Measurements from ENCODE around the gene SCNN1G.

SCNN1G gene

DNA sequence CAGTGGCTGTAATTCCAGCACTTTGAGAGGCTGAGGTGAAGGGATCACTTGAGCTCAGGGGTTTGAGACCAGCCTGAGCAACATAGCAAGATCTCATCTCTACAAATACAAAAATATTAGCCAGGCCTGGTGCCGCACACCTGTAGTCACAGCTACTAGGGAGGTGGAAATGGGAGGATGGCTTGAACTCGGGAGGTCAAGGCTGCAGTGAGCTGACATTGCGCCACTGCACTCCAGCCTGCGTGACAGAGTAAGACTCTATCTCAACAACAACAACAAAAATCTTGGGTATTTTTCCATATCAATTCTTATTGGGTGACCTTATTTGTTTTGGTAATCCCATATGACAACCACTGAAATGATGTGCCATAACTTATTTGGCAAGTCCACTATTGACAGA lies 52.6 kb downstream of the SCNN1G start:
- no peak for ATAC-seq
- TF ChIP-seq OSR1 (CRISPR knock-in tag; IDR thresholded peaks at IDR 0.05) (no peak), ISL1 (CRISPR knock-in tag; IDR thresholded peaks at IDR 0.05) (no peak), ZFP30 (CRISPR knock-in tag; IDR thresholded peaks at IDR 0.05) (no peak), PPARA (CRISPR knock-in tag; IDR thresholded peaks at IDR 0.05; ENCODE audit: borderline replicate concordance) (no peak), ZNF8 (CRISPR knock-in tag; IDR thresholded peaks at IDR 0.05) (no peak), RARB (CRISPR knock-in tag; IDR thresholded peaks at IDR 0.05) (no peak), TOX (CRISPR knock-in tag; IDR thresholded peaks at IDR 0.05; ENCODE audit: borderline replicate concordance) (no peak), BACH2 (CRISPR knock-in tag; IDR thresholded peaks at IDR 0.05; ENCODE audit: borderline replicate concordance) (no peak), ESRRG (CRISPR knock-in tag; IDR thresholded peaks at IDR 0.05) (no peak), ZNF70 (CRISPR knock-in tag; IDR thresholded peaks at IDR 0.05) (no peak), ARNTL (CRISPR knock-in tag; IDR thresholded peaks at IDR 0.05; ENCODE audit: borderline replicate concordance, low read depth) (no peak), ZC3H10 (CRISPR knock-in tag; IDR thresholded peaks at IDR 0.05) (no peak), ZNF565 (CRISPR knock-in tag; conservative IDR thresholded peaks at IDR 0.05; ENCODE audit: low read depth) (no peak), CSDC2 (CRISPR knock-in tag; IDR thresholded peaks at IDR 0.05) (no peak), ZFP3 (CRISPR knock-in tag; IDR thresholded peaks at IDR 0.05) (no peak), SNAI2 (CRISPR knock-in tag; IDR thresholded peaks at IDR 0.05) (no peak)
- TF ChIP-seq, protein P1, sequence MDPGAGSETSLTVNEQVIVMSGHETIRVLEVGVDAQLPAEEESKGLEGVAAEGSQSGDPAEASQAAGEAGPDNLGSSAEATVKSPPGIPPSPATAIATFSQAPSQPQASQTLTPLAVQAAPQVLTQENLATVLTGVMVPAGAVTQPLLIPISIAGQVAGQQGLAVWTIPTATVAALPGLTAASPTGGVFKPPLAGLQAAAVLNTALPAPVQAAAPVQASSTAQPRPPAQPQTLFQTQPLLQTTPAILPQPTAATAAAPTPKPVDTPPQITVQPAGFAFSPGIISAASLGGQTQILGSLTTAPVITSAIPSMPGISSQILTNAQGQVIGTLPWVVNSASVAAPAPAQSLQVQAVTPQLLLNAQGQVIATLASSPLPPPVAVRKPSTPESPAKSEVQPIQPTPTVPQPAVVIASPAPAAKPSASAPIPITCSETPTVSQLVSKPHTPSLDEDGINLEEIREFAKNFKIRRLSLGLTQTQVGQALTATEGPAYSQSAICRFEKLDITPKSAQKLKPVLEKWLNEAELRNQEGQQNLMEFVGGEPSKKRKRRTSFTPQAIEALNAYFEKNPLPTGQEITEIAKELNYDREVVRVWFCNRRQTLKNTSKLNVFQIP (CRISPR knock-in tag; IDR thresholded peaks at IDR 0.05; ENCODE audit: borderline replicate concordance, low read depth), result no peak
- TF ChIP-seq, protein P2, sequence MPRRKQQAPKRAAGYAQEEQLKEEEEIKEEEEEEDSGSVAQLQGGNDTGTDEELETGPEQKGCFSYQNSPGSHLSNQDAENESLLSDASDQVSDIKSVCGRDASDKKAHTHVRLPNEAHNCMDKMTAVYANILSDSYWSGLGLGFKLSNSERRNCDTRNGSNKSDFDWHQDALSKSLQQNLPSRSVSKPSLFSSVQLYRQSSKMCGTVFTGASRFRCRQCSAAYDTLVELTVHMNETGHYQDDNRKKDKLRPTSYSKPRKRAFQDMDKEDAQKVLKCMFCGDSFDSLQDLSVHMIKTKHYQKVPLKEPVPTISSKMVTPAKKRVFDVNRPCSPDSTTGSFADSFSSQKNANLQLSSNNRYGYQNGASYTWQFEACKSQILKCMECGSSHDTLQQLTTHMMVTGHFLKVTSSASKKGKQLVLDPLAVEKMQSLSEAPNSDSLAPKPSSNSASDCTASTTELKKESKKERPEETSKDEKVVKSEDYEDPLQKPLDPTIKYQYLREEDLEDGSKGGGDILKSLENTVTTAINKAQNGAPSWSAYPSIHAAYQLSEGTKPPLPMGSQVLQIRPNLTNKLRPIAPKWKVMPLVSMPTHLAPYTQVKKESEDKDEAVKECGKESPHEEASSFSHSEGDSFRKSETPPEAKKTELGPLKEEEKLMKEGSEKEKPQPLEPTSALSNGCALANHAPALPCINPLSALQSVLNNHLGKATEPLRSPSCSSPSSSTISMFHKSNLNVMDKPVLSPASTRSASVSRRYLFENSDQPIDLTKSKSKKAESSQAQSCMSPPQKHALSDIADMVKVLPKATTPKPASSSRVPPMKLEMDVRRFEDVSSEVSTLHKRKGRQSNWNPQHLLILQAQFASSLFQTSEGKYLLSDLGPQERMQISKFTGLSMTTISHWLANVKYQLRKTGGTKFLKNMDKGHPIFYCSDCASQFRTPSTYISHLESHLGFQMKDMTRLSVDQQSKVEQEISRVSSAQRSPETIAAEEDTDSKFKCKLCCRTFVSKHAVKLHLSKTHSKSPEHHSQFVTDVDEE (CRISPR knock-in tag; IDR thresholded peaks at IDR 0.05), result no peak
- TF ChIP-seq, protein P3, sequence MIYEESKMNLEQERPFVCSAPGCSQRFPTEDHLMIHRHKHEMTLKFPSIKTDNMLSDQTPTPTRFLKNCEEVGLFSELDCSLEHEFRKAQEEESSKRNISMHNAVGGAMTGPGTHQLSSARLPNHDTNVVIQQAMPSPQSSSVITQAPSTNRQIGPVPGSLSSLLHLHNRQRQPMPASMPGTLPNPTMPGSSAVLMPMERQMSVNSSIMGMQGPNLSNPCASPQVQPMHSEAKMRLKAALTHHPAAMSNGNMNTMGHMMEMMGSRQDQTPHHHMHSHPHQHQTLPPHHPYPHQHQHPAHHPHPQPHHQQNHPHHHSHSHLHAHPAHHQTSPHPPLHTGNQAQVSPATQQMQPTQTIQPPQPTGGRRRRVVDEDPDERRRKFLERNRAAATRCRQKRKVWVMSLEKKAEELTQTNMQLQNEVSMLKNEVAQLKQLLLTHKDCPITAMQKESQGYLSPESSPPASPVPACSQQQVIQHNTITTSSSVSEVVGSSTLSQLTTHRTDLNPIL (CRISPR knock-in tag; IDR thresholded peaks at IDR 0.05; ENCODE audit: low read depth), result no peak
- TF ChIP-seq, protein P4, sequence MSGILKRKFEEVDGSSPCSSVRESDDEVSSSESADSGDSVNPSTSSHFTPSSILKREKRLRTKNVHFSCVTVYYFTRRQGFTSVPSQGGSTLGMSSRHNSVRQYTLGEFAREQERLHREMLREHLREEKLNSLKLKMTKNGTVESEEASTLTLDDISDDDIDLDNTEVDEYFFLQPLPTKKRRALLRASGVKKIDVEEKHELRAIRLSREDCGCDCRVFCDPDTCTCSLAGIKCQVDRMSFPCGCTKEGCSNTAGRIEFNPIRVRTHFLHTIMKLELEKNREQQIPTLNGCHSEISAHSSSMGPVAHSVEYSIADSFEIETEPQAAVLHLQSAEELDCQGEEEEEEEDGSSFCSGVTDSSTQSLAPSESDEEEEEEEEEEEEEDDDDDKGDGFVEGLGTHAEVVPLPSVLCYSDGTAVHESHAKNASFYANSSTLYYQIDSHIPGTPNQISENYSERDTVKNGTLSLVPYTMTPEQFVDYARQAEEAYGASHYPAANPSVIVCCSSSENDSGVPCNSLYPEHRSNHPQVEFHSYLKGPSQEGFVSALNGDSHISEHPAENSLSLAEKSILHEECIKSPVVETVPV (CRISPR knock-in tag; IDR thresholded peaks at IDR 0.05), result no peak

DNA sequence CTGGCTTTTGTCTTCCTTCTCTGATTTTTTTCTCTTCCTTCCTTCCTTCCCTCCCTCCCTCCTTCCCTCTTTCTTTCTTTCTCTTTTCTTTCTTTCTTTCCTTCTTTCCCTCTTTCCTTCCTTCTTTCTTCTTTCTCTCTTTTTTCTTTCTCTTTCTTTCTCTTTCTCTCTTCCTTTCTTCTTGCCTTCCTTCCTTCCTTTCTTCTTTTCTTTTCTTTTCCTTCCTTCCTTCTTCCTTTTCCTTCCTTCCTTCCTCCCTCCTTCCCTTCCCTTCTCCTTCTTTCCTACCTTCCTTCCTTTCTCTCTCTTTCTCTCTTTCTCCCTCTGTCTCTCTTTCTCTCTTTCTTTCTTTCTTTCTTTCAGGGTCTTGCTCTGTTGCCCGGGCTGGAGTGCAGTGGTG lies 54.4 kb downstream of the SCNN1G start:
- no peak for TF ChIP-seq GLIS3 (CRISPR knock-in tag; IDR thresholded peaks at IDR 0.05)
- TF ChIP-seq SNAI2 (CRISPR knock-in tag; IDR thresholded peaks at IDR 0.05), result no peak
- ATAC-seq, result no peak

DNA sequence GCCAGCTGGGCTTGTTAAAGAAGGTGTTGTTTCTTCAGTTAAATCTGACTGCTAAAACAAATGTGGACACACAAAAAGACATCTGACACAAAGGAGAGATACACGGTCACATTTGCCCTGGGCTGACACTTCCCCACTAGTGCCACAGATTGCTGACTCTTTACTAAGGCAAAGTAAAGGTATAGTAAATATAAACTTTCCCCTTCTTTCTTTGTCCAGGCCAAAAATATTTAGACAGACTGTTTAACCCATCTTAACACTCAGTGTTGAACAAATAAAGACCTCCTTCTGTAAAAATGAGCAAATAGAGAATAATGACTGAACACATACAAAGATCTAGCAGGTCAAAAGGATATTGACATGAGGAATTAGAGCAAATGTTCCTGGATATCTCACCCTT lies 58.4 kb downstream of the SCNN1G start:
- no peak for ATAC-seq

More for the DNA sequence above, 58.4 kb downstream of the SCNN1G start:
- no peak for TF ChIP-seq BACH2 (CRISPR knock-in tag; IDR thresholded peaks at IDR 0.05; ENCODE audit: borderline replicate concordance)
- TF ChIP-seq, protein P3 (CRISPR knock-in tag; IDR thresholded peaks at IDR 0.05; ENCODE audit: low read depth), result no peak
- TF ChIP-seq GLIS3 (CRISPR knock-in tag; IDR thresholded peaks at IDR 0.05), result no peak
- no peak for TF ChIP-seq ZFP3 (CRISPR knock-in tag; IDR thresholded peaks at IDR 0.05)
- no peak for TF ChIP-seq SNAI2 (CRISPR knock-in tag; IDR thresholded peaks at IDR 0.05)
- TF ChIP-seq TCF4 (CRISPR knock-in tag; IDR thresholded peaks at IDR 0.05; ENCODE audit: borderline replicate concordance), result no peak
- TF ChIP-seq ZC3H10 (CRISPR knock-in tag; IDR thresholded peaks at IDR 0.05), result no peak
- no peak for TF ChIP-seq ZNF565 (CRISPR knock-in tag; conservative IDR thresholded peaks at IDR 0.05; ENCODE audit: low read depth)
- no peak for TF ChIP-seq TOX (CRISPR knock-in tag; IDR thresholded peaks at IDR 0.05; ENCODE audit: borderline replicate concordance)
- TF ChIP-seq PPARA (CRISPR knock-in tag; IDR thresholded peaks at IDR 0.05; ENCODE audit: borderline replicate concordance), result no peak
- no peak for TF ChIP-seq ISL1 (CRISPR knock-in tag; IDR thresholded peaks at IDR 0.05)
- TF ChIP-seq, protein P1 (CRISPR knock-in tag; IDR thresholded peaks at IDR 0.05; ENCODE audit: borderline replicate concordance, low read depth), result no peak
- no peak for TF ChIP-seq ZNF8 (CRISPR knock-in tag; IDR thresholded peaks at IDR 0.05)
- TF ChIP-seq, protein P2 (CRISPR knock-in tag; IDR thresholded peaks at IDR 0.05), result no peak
